H9 (cell line): Measurements from ENCODE around the gene DOCK2. TPM values are rescaled to one million over a fixed set of nuclear protein-coding genes. Genes with fewer than 3 reads are reported as not detected.

ENCODE experiments used
- DNase-seq: peaks from one replicate; pipeline ENCODE4 v3.0.0-alpha.2; 2017
- H2AFZ ChIP-seq: one replicate; pipeline ENCODE4 v1.6.1; 2013; ENCODE audit warnings: mild to moderate bottlenecking, low read length, control low read depth, moderate library complexity
- H2AK5ac ChIP-seq: 2 replicates; pipeline ENCODE4 v1.6.1; 2013; ENCODE audit warnings: low read length, control low read depth, mixed read lengths; ENCODE audit not compliant: insufficient read length
- H2BK120ac ChIP-seq: one replicate; pipeline ENCODE4 v1.6.1; 2013; ENCODE audit warnings: low read depth, mild to moderate bottlenecking, low read length, control low read depth, inconsistent platforms; ENCODE audit not compliant: poor library complexity, severe bottlenecking
- H2BK12ac ChIP-seq: 2 replicates; pipeline ENCODE4 v1.6.1; 2013; ENCODE audit warnings: low read length, control low read depth, mixed read lengths, low read depth; ENCODE audit not compliant: insufficient read length
- H2BK15ac ChIP-seq: 2 replicates; pipeline ENCODE4 v1.6.1; 2013; ENCODE audit warnings: low read depth, low read length, control low read depth
- H2BK20ac ChIP-seq: one replicate; pipeline ENCODE4 v1.6.1; 2013; ENCODE audit warnings: low read depth, mild to moderate bottlenecking, low read length, control low read depth, inconsistent platforms; ENCODE audit not compliant: poor library complexity, severe bottlenecking
- H2BK5ac ChIP-seq: 2 replicates; pipeline ENCODE4 v1.6.1; 2013; ENCODE audit warnings: low read length, control low read depth, mixed read lengths; ENCODE audit not compliant: insufficient read length
- H3K14ac ChIP-seq: 2 replicates; pipeline ENCODE4 v1.6.1; 2013; ENCODE audit warnings: low read length, control low read depth; ENCODE audit not compliant: insufficient read depth
- H3K18ac ChIP-seq: 2 replicates; pipeline ENCODE4 v1.6.1; 2013; ENCODE audit warnings: low read depth, mild to moderate bottlenecking, mixed read lengths, low read length, control low read depth; ENCODE audit not compliant: insufficient read length
- H3K23ac ChIP-seq: 2 replicates; pipeline ENCODE4 v1.6.1; 2013; ENCODE audit warnings: low read length, control low read depth, mixed read lengths, low read depth; ENCODE audit not compliant: insufficient read length
- H3K23me2 ChIP-seq: 2 replicates; pipeline ENCODE4 v1.6.1; 2013; ENCODE audit warnings: low read depth, mild to moderate bottlenecking, mixed read lengths, low read length, control low read depth; ENCODE audit not compliant: insufficient read length, poor library complexity, severe bottlenecking
- H3K27ac ChIP-seq: 2 replicates; pipeline ENCODE4 v1.5.1; 2013; ENCODE audit warnings: low read length, control low read depth, mixed read lengths, low read depth; ENCODE audit not compliant: insufficient read length
- H3K27me3 ChIP-seq: 2 replicates; pipeline ENCODE4 v1.6.1; 2013; ENCODE audit warnings: low read length, control low read depth, inconsistent platforms; ENCODE audit not compliant: insufficient read depth
- H3K4ac ChIP-seq: 2 replicates; pipeline ENCODE4 v1.6.1; 2013; ENCODE audit warnings: low read depth, mild to moderate bottlenecking, control low read depth, inconsistent platforms, low read length, moderate library complexity
- H3K4me1 ChIP-seq: 2 replicates; pipeline ENCODE4 v1.6.1; 2013; ENCODE audit warnings: low read length, control low read depth, inconsistent platforms; ENCODE audit not compliant: insufficient read depth
- H3K4me2 ChIP-seq: 2 replicates; pipeline ENCODE4 v1.6.1; 2013; ENCODE audit warnings: low read length, control low read depth, mixed read lengths; ENCODE audit not compliant: insufficient read length, insufficient read depth
- H3K56ac ChIP-seq: 2 replicates; pipeline ENCODE4 v1.6.1; 2013; ENCODE audit warnings: low read depth, mild to moderate bottlenecking, mixed read lengths, low read length, control low read depth; ENCODE audit not compliant: insufficient read length
- H3K79me1 ChIP-seq: 2 replicates; pipeline ENCODE4 v1.6.1; 2013; ENCODE audit warnings: low read depth, mild to moderate bottlenecking, moderate library complexity, low read length, control low read depth, inconsistent platforms; ENCODE audit not compliant: insufficient read depth, poor library complexity, severe bottlenecking
- H3K79me2 ChIP-seq: 2 replicates; pipeline ENCODE4 v1.6.1; 2013; ENCODE audit warnings: low read length, control low read depth, inconsistent platforms; ENCODE audit not compliant: insufficient read depth
- H3K9ac ChIP-seq: 2 replicates; pipeline ENCODE4 v1.6.1; 2013; ENCODE audit warnings: low read length, control low read depth, mixed read lengths; ENCODE audit not compliant: insufficient read length; ENCODE audit errors: extremely low read depth
- H3K9me3 ChIP-seq: one replicate; pipeline ENCODE4 v1.6.1; 2013; ENCODE audit warnings: low read depth, low read length, inconsistent platforms; ENCODE audit not compliant: control insufficient read depth
- H3T11ph ChIP-seq: one replicate; pipeline ENCODE4 v1.6.1; 2013; ENCODE audit warnings: mild to moderate bottlenecking, low read length, control low read depth, inconsistent platforms
- H4K20me1 ChIP-seq: one replicate; pipeline ENCODE4 v1.6.1; 2013; ENCODE audit not compliant: control insufficient read depth, insufficient read length, insufficient read depth
- H4K5ac ChIP-seq: 2 replicates; pipeline ENCODE4 v1.6.1; 2013; ENCODE audit warnings: low read depth, mild to moderate bottlenecking, mixed read lengths, low read length, control low read depth; ENCODE audit not compliant: insufficient read length
- H4K8ac ChIP-seq: replicated peaks from 2 replicates; pipeline ENCODE4 v1.6.1; 2013; ENCODE audit warnings: low read length, control low read depth, mixed read lengths, low read depth; ENCODE audit not compliant: insufficient read length
- H4K91ac ChIP-seq: 2 replicates; pipeline ENCODE4 v1.6.1; 2013; ENCODE audit warnings: low read depth, mild to moderate bottlenecking, moderate library complexity, mixed read lengths, low read length, control low read depth; ENCODE audit not compliant: insufficient read length
- H3K27ac Mint-ChIP-seq, 3 experiments: 2 replicates in 2 of 3; 3 replicates in 1 of 3; pipeline ENCODE4 v1.8.0; 2020 to 2021; ENCODE audit warnings: mixed read lengths in 3 of 3, mild to moderate bottlenecking in 1 of 3, moderate library complexity in 1 of 3
- H3K27me3 Mint-ChIP-seq: 2 replicates; pipeline ENCODE4 v1.8.0; 2021; ENCODE audit warnings: low read depth, mild to moderate bottlenecking, moderate library complexity, mixed read lengths
- H3K36me3 Mint-ChIP-seq, 3 experiments: 2 replicates in 2 of 3; 3 replicates in 1 of 3; pipeline ENCODE4 v1.8.0; 2020 to 2021; ENCODE audit warnings: low read depth in 3 of 3, mixed read lengths in 3 of 3; ENCODE audit not compliant: insufficient read depth in 1 of 3
- H3K4me1 Mint-ChIP-seq, 2 experiments: 2 replicates each; pipeline ENCODE4 v1.8.0; 2020; ENCODE audit warnings: mixed read lengths in 2 of 2
- H3K4me3 Mint-ChIP-seq, 2 experiments: 2 replicates in 1 of 2; 3 replicates in 1 of 2; pipeline ENCODE4 v1.8.0; 2020 to 2021; ENCODE audit warnings: mild to moderate bottlenecking in 2 of 2, mixed read lengths in 2 of 2, moderate library complexity in 1 of 2
- H3K9me3 Mint-ChIP-seq, 2 experiments: 2 replicates in 1 of 2; 3 replicates in 1 of 2; pipeline ENCODE4 v1.8.0; 2020; ENCODE audit warnings: mild to moderate bottlenecking in 2 of 2, mixed read lengths in 2 of 2, moderate library complexity in 1 of 2
- WGBS: extraction: QIAGEN DNeasy Blood & Tissue Kit; methylation state at CpG from one replicate; pipeline ENCODE4 v1.1.7; 2013; ENCODE audit warnings: missing lambda C conversion rate, low lambda C conversion rate, mixed read lengths; ENCODE audit not compliant: insufficient read length; ENCODE audit errors: extremely low coverage; 5-methylcytosine and 5-hydroxymethylcytosine counted together
- total RNA-seq: library from RNA; stranded (reverse); gene quantifications from 2 replicates; pipeline ENCODE4 v1.2.1, GENCODE V29; 2021
- TF ChIP-seq, protein P1 (sequence below): fragments of 200-600 bp; sonication (generic); conservative IDR thresholded peaks from 3 replicates; pipeline ENCODE4 v1.8.0; 2021; ENCODE audit warnings: antibody characterized with exemption, mild to moderate bottlenecking

The DOCK2 gene
- total RNA-seq, 1 experiment from 2014 or later = 7.8 TPM

DNA sequence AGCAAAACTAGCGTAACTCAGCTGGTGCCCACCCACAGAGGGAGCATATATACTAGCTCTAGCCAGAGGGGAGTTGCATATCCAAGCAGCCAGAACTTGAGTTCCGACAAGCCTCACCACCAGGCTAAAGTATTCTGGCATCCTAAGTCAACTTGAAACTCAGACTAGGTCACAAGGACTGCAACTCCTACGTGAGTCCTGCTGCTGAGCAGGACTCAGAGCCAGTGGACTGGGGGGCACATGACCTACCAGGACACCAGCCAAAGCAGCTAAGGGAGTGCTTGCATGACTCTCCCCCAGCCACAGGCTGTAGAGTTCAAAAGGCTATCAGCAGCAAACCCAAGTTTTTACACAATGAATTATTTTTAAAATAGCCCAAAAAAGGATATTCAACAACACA is 27.4 kb upstream of the DOCK2 start:
- TF ChIP-seq, protein P1, sequence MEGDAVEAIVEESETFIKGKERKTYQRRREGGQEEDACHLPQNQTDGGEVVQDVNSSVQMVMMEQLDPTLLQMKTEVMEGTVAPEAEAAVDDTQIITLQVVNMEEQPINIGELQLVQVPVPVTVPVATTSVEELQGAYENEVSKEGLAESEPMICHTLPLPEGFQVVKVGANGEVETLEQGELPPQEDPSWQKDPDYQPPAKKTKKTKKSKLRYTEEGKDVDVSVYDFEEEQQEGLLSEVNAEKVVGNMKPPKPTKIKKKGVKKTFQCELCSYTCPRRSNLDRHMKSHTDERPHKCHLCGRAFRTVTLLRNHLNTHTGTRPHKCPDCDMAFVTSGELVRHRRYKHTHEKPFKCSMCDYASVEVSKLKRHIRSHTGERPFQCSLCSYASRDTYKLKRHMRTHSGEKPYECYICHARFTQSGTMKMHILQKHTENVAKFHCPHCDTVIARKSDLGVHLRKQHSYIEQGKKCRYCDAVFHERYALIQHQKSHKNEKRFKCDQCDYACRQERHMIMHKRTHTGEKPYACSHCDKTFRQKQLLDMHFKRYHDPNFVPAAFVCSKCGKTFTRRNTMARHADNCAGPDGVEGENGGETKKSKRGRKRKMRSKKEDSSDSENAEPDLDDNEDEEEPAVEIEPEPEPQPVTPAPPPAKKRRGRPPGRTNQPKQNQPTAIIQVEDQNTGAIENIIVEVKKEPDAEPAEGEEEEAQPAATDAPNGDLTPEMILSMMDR = no peak
- Histone ChIP-seq H2AK5ac (no peak overlapping the region), H2BK15ac (no peak overlapping the region), H3K9me3 (no peaks in the 10 kb centered on the region), H4K91ac (no peak overlapping the region), H3T11ph (no peak overlapping the region), H3K4me1 (no peaks in the 10 kb centered on the region), H2BK5ac (no peak overlapping the region), H4K8ac (no peak overlapping the region), H3K27ac (no peak overlapping the region), H3K23ac (no peak overlapping the region), H3K79me1 (no peaks in the 10 kb centered on the region), H2BK120ac (no peak overlapping the region), H3K56ac (no peak overlapping the region), H3K18ac (no peak overlapping the region), H3K4me2 (no peak overlapping the region), H2AFZ (no peak overlapping the region), H4K5ac (no peak overlapping the region), H3K79me2 (no peaks in the 10 kb centered on the region), H2BK20ac (no peak overlapping the region), H3K4ac (no peak overlapping the region), H3K27me3 (no peaks in the 10 kb centered on the region), H3K9ac (no peak overlapping the region), H3K23me2 (no peaks in the 10 kb centered on the region), H2BK12ac (no peak overlapping the region), H4K20me1 (no peaks in the 10 kb centered on the region), H3K14ac (no peak overlapping the region)
- Mint-ChIP-seq H3K4me1 (no peaks in the 10 kb centered on the region; a peak in 1 of 4 replicates), H3K27me3 (peaks cover 1% of the 10 kb centered on the region; the same call in 1 of the 2 replicates), H3K9me3 (peaks cover 9 to 15% of the 10 kb centered on the region in 2 experiments; a peak in 4 of 5 replicates), H3K36me3 (peaks cover 0 to 2% (median 0%) of the 10 kb centered on the region in 3 experiments; a peak in 2 of 7 replicates), H3K27ac (no peak overlapping the region), H3K4me3 (no peak overlapping the region)
- no CpG with 5 or more reads among the region's 3 CpGs for WGBS
- DNase-seq = no peak
